HG03039 (cell line): ENCODE measurements around the gene GJE1.
"Not testable (repeated sequence)": the region's sequence is repeated elsewhere in the genome, so short reads cannot be mapped to it uniquely, and the experiment has no call there.

Source experiments
- ATAC-seq: cut with Tn5 transposase; IDR thresholded peaks from one replicate; pipeline ENCODE4 v1.9.1; 2021; ENCODE audit warnings: mild to moderate bottlenecking, moderate library complexity; ENCODE audit not compliant: unreplicated experiment

GJE1 gene

GRCh38 chr6:142132625-142133024 lies at the start of gene GJE1:
TSS of gene GJE1 (plus strand) at chr6:142132925. CDS start at chr6:142133159, 234 bp downstream.
- ATAC-seq = no peak

GRCh38 chr6:142087950-142088857 lies 44.5 kb upstream of the GJE1 start:
- no peak for ATAC-seq

GRCh38 chr6:142088858-142089216 lies 43.9 kb upstream of the GJE1 start:
- no peak for ATAC-seq

GRCh38 chr6:142104820-142105219 lies 27.9 kb upstream of the GJE1 start:
- not testable (repeated sequence) for ATAC-seq

- ATAC-seq = not testable (repeated sequence)
Measured at GRCh38 chr6:142110820-142111219, 21.9 kb upstream of the GJE1 start.

- no peak for ATAC-seq
Measured at GRCh38 chr6:142112451-142113061, 20.2 kb upstream of the GJE1 start.

- ATAC-seq = no peak
Measured at GRCh38 chr6:142117366-142117765, 15.4 kb upstream of the GJE1 start.

GRCh38 chr6:142118328-142118727 lies 14.4 kb upstream of the GJE1 start:
- ATAC-seq = no peak

GRCh38 chr6:142118925-142119324 lies 13.8 kb upstream of the GJE1 start:
- no peak for ATAC-seq

- no peak for ATAC-seq
Measured at GRCh38 chr6:142121342-142121741, 11.4 kb upstream of the GJE1 start.

- ATAC-seq = no peak
Measured at GRCh38 chr6:142130814-142131213, 1.9 kb upstream of the GJE1 start.

GRCh38 chr6:142138876-142139275 lies 6.2 kb downstream of the GJE1 start:
- ATAC-seq = no peak

GRCh38 chr6:142141531-142141930 lies 8.8 kb downstream of the GJE1 start:
- ATAC-seq = not testable (repeated sequence)

- ATAC-seq = peak; percentile 99
Measured at GRCh38 chr6:142146828-142147662, 14.3 kb downstream of the GJE1 start, which contains the start of the genes NMBR and VTA1. TSS of gene NMBR (minus strand) at chr6:142147122. CDS start at chr6:142088658, 58,464 bp downstream. TSS of gene VTA1 (plus strand) at chr6:142147263. CDS start at chr6:142147288, 25 bp downstream.

- no peak for ATAC-seq
Measured at GRCh38 chr6:142152746-142153145, 20.0 kb downstream of the GJE1 start.

GRCh38 chr6:142153196-142153595 lies 20.5 kb downstream of the GJE1 start:
- ATAC-seq = no peak

- no peak for ATAC-seq
Measured at GRCh38 chr6:142154336-142154735, 21.6 kb downstream of the GJE1 start.

- ATAC-seq = no peak
Measured at GRCh38 chr6:142155091-142155490, 22.4 kb downstream of the GJE1 start.

- ATAC-seq = no peak
Measured at GRCh38 chr6:142155895-142156757, 23.4 kb downstream of the GJE1 start.

GRCh38 chr6:142156758-142157068 lies 24.0 kb downstream of the GJE1 start:
- not testable (repeated sequence) for ATAC-seq
